Testis (tissue), 2 donors: Measurements from ENCODE around the gene CCDC33.

ENCODE experiments used
- CTCF ChIP-seq, 3 experiments: fragments of 450-650 bp in 2 of 3; fragments of 200-600 bp in 1 of 3; sonication (generic) in 1 of 3; IDR thresholded peaks; one replicate each; pipeline ENCODE4 v1.5.1; 2016 to 2019; ENCODE audit warnings: antibody characterized with exemption in 3 of 3, mild to moderate bottlenecking in 2 of 3, moderate library complexity in 1 of 3
- POLR2A ChIP-seq: fragments of 450-650 bp; IDR thresholded peaks from one replicate; pipeline ENCODE4 v1.6.1; 2017; ENCODE audit warnings: antibody characterized with exemption, mild to moderate bottlenecking, moderate library complexity

- no peak for TF ChIP-seq POLR2A
- TF ChIP-seq CTCF (IDR thresholded peaks at IDR 0.05): no peak
These were observed 26.0 kb downstream of the CCDC33 start for GRCh38 chr15:74262151-74262550.
